ENCODE measurements around the gene ELMO3. TPM values are rescaled to one million over a fixed set of nuclear protein-coding genes. Genes with fewer than 3 reads are reported as not detected.
A peak's percentile ranks its signal among the peaks of the same experiment; 100 is the strongest.

ELMO3 gene
- total and polyA plus RNA-seq, 4 donors, result 6.5 to 22.5 (median 15.5) TPM

DNA sequence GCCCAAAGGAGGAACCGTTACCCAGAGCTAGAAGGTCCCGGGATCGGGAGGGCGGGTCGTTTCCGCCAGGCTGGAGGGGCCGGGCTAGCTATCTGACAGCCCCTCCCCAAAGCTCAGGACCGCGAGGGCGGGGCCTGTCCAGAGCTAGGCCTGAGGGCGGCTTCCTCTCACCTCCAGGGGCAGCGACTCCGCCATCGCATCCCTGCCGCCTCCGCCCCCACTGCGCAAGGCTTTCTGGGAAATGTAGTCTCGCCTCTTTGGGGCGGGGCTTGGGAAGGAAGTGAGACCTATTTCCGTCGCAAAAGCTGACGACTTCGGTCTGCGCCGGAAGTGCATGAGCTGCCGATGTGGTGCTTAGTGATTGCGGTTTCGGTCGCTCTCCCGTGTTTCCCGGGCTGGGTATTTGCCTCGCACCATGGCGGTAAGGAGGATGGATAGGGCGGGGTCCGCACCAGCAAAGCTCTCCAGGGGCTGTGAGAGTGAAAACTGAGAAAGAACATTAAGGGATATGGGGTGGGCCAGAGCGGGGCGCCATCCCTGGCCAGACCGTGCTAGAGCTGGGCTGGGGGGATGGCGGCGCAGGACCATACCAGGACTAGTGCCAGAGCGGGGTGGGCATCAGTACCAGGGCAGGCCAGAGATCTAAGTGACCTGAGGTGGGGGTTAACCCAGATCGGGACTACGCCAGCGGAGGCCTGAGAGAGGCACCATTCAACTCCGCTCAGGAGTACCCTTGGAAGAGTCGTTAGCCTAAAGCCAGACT is 28.1 kb downstream of the ELMO3 start, which contains the start of gene TMEM208:
Gene TMEM208, plus strand, starts transcription at position 327 of the 763 bp plus-strand sequence. Its CDS starts 89 bp downstream, at position 416.
- WGBS, 2 donors, result 1% methylated on average over 46 of the region's 46 CpGs
- peak within 1 kb of the TSS; percentile 94 for H3K4me3 ChIP-seq
- H3K27me3 ChIP-seq (ENCODE audit: control insufficient read depth in 3 of 3, insufficient read depth in 3 of 3, low read length in 2 of 3), result no peaks in the 10 kb centered on the region
- peaks cover 4 to 18% (median 13%) of the 10 kb centered on the region in 5 donors for H3K4me1 ChIP-seq (ENCODE audit: control insufficient read depth in 5 of 5, insufficient read depth in 5 of 5, low read length in 5 of 5)
- H3K9ac ChIP-seq (ENCODE audit: insufficient read depth in 1 of 2, low read length in 2 of 2), result peak within 1 kb of the TSS; percentile 70 to 89
- peak; percentile 95 for ATAC-seq (ENCODE audit: insufficient read depth, low FRiP score)
- H3K9me3 ChIP-seq (ENCODE audit: control insufficient read depth in 4 of 4, insufficient read depth in 3 of 4, low read length in 3 of 4), result no peaks in the 10 kb centered on the region
- TF ChIP-seq, protein P1, sequence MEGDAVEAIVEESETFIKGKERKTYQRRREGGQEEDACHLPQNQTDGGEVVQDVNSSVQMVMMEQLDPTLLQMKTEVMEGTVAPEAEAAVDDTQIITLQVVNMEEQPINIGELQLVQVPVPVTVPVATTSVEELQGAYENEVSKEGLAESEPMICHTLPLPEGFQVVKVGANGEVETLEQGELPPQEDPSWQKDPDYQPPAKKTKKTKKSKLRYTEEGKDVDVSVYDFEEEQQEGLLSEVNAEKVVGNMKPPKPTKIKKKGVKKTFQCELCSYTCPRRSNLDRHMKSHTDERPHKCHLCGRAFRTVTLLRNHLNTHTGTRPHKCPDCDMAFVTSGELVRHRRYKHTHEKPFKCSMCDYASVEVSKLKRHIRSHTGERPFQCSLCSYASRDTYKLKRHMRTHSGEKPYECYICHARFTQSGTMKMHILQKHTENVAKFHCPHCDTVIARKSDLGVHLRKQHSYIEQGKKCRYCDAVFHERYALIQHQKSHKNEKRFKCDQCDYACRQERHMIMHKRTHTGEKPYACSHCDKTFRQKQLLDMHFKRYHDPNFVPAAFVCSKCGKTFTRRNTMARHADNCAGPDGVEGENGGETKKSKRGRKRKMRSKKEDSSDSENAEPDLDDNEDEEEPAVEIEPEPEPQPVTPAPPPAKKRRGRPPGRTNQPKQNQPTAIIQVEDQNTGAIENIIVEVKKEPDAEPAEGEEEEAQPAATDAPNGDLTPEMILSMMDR (IDR thresholded peaks at IDR 0.05; ENCODE audit: control extremely low read depth, extremely low read depth), result peak; percentile 6
- peak within 1 kb of the TSS; percentile 84 to 85 for H3K27ac ChIP-seq (ENCODE audit: low read depth in 1 of 2, low read length in 1 of 2)
- H3K36me3 ChIP-seq (ENCODE audit: control insufficient read depth in 4 of 4, insufficient read depth in 4 of 4, low read length in 4 of 4), result peaks cover 8 to 38% (median 28%) of the 10 kb centered on the region in 4 donors
- peak; percentile 99 for DNase-seq

DNA sequence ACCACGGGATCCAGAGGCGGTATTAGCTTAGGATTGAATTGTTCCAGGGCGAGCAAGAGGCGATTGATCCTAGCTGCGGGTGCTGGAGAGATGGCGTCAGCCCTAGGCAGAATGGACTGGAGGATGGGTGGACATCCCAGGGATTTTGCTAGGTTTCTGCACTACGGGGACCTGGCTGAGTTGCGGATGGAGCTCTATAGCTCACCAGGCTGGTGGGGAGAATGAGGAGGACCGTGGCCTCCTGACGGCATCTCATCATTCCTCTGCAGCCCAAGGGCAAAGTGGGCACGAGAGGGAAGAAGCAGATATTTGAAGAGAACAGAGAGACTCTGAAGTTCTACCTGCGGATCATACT is 28.6 kb downstream of the ELMO3 start:
- H3K27ac ChIP-seq (ENCODE audit: low read depth in 1 of 2, low read length in 1 of 2), result peak overlapping the region; percentile 82 to 84
- peaks cover 4 to 18% (median 13%) of the 10 kb centered on the region in 5 donors for H3K4me1 ChIP-seq (ENCODE audit: control insufficient read depth in 5 of 5, insufficient read depth in 5 of 5, low read length in 5 of 5)
- DNase-seq (no peak), ATAC-seq (ENCODE audit: insufficient read depth, low FRiP score) (no peak)
- H3K27me3 ChIP-seq (ENCODE audit: control insufficient read depth in 3 of 3, insufficient read depth in 3 of 3, low read length in 2 of 3), result no peaks in the 10 kb centered on the region
- peaks cover 8 to 39% (median 28%) of the 10 kb centered on the region in 4 donors for H3K36me3 ChIP-seq (ENCODE audit: control insufficient read depth in 4 of 4, insufficient read depth in 4 of 4, low read length in 4 of 4)
- 10 to 12% methylated on average over 12 of the region's 12 CpGs for WGBS, 2 donors
- H3K4me3 ChIP-seq, result peak overlapping the region; percentile 94
- no peaks in the 10 kb centered on the region for H3K9me3 ChIP-seq (ENCODE audit: control insufficient read depth in 4 of 4, insufficient read depth in 3 of 4, low read length in 3 of 4)
- TF ChIP-seq, protein P1 (IDR thresholded peaks at IDR 0.05; ENCODE audit: control extremely low read depth, extremely low read depth), result no peak
- peak overlapping the region; percentile 70 to 89 for H3K9ac ChIP-seq (ENCODE audit: insufficient read depth in 1 of 2, low read length in 2 of 2)

DNA sequence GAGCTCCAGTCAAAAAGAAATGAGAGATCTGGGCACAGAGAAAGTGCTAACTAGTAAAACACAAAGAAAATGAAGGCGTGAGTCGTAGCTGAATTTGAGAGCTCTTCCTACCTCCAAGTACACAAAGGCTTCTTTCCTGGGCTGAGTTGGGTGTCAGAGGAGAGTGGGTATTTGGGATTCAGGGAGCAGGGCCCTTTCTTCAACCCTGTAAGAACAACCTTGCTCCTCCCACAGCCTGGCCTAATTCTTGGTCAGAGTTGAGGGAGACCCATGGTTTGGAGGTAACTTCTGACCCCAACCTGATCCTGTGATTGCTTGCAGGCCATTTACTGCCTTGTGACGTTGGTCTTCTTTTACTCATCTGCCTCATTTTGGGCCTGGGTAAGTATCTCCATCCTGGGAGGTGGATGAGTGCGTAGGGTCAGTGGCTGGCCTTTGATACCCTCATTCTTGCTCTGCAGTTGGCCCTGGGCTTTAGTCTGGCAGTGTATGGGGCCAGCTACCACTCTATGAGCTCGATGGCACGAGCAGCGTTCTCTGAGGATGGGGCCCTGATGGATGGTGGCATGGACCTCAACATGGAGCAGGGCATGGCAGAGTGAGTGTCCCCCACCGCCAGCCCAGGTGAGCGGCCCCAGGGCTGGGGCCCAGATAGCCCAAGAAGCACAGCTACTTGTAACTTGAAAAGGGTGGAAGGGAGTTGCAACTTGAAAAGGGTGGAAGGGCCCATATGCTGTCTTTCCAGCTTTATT is 29.3 kb downstream of the ELMO3 start:
- Histone ChIP-seq H3K9ac (ENCODE audit: insufficient read depth in 1 of 2, low read length in 2 of 2) (no peak overlapping the region), H3K9me3 (ENCODE audit: control insufficient read depth in 4 of 4, insufficient read depth in 3 of 4, low read length in 3 of 4) (no peaks in the 10 kb centered on the region), H3K36me3 (ENCODE audit: control insufficient read depth in 4 of 4, insufficient read depth in 4 of 4, low read length in 4 of 4) (peaks cover 8 to 41% (median 29%) of the 10 kb centered on the region in 4 donors), H3K27me3 (ENCODE audit: control insufficient read depth in 3 of 3, insufficient read depth in 3 of 3, low read length in 2 of 3) (no peaks in the 10 kb centered on the region), H3K4me1 (ENCODE audit: control insufficient read depth in 5 of 5, insufficient read depth in 5 of 5, low read length in 5 of 5) (peaks cover 4 to 18% (median 13%) of the 10 kb centered on the region in 5 donors), H3K4me3 (peak overlapping the region; percentile 94), H3K27ac (ENCODE audit: low read depth in 1 of 2, low read length in 1 of 2) (no peak overlapping the region)
- ATAC-seq (ENCODE audit: insufficient read depth, low FRiP score), result no peak
- 84 to 91% methylated on average over 9 of the region's 9 CpGs for WGBS, 2 donors
- TF ChIP-seq, protein P1 (IDR thresholded peaks at IDR 0.05; ENCODE audit: control extremely low read depth, extremely low read depth), result no peak
- no peak for DNase-seq

Measured in lung (tissue), 12 donors.